NCI-H1694 treated with DMSO at 0.1 percent for 48 hours (cell line): Measurements from ENCODE around the gene PEPD.

Experiments used
- DNase-seq: peaks from one replicate; lab custom pipeline; 2025; lab: John Stamatoyannopoulos, UW

The PEPD gene

DNA sequence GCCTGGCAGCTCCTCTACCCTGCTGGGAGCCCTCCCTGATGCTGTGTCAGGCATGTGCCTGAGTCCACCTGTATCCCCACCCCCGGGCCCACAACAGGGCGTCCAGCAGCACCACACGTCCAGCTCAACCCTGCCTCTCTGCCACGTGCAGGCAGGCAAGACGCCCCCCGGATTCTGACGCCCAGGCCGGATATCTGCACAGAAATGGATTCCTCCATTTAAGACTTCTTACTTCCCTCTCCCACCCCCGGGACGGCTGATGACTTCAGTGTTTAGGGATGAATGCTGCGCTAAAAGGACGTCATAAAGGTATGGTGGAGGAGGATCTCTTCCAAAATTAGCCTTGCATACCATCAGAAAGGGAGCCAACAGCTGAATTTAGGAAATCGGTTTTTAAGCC, 10.2 kb downstream of the PEPD start:
- no peak for DNase-seq

DNA sequence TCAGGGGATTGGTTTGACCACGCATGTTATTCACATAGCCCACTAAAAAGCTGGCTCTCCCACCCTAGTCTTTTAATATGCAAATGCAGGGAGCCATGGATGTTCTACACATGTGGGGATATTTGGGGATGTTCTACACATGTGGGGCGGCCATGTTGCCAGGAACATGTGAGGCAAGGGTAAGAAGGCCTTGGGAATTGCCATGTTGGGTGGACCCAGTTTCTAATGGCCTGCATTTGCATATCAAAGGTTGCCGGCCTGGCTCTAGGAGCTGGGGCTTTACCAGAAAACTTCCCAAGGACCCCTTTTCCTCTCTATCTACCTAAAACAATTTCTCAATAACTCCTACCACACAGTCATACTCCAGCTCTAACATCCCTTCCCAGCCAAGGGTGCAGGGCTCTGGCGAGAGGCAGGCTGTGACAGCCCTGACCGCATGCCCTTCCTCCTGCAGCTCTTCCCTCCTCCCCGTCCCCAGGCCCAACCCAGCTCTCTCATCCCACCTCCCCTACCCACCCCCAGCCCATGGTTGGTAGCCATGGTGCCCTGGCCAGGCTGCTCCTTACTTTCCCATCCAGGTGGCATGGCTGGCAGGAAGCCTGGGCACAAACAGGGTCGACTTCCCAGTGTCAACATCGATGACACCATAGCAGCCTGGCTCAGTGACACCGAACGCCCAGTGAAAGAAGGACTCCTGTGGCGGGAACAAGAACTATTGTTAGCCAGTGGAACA, 11.0 kb downstream of the PEPD start:
- no peak for DNase-seq

DNA sequence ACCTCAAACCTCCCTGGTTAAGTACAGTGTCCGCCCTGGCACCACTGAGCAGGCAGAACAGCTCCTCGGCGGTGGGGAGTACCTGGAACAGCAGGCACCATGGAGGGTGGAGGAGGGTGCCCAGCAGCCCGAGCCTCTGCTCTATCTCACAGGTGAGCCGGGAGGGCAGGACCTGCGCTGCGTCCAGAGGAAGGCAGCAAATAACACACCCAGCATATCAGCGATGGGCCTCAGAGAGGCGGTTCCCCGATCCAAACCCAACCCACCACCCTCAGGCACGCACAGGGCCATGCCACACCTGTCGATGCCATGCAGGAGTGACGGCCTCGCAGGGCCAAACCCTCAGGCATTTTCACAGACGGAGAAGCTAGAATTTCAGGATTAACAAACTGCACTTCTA, 11.8 kb downstream of the PEPD start:
- DNase-seq = no peak

DNA sequence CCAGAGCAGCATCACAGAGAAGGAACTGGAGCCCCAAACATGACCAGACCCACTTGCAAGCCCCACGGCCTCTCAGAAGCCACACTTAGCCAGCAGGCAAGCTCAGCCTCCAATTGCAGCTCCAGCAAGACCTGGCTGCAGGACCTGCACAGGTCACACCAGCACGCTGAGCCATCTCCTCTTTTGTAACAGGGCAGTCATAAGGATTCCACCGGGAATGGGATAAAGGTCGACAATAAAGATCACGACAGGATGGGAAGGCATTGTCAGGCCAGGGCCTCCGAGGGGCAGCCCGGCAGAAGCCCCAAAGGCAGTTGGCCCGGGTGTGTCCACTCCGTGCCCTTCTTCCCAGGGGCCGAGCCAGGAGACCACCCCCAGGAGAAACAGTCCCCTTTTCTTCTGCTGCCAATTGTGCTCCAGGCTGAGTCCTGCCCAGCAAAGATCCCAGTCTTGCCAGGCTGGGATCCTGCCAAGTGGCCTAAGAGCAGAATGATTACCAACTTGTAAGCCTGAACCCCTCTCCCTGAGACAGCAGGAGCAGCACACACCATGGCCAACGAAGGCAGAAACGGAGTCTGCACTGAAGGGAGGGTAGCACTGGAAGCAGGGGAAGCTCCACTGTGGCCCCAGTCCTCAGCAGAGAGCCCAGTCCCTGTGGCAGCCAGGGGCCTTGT, 12.5 kb downstream of the PEPD start:
- DNase-seq = no peak

DNA sequence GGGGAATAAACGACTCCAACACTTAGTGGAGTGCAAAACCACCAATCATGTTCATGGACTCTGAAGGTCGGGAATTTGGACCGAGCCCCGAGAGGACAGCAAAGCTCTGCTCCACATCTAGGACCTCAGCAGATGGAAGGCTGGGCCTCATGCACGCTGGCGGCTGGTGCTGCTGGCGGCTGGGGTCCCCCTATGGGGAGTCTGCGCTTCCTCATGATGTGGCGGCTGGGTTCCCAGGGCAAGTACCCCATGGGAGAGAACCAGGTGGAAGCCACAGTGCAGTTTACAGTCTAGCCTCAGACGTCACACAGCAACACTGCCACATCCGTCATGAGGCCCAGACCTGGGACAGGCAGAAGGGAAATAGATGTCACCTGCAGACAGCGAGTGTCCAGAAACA, 13.2 kb downstream of the PEPD start:
- DNase-seq = no peak

DNA sequence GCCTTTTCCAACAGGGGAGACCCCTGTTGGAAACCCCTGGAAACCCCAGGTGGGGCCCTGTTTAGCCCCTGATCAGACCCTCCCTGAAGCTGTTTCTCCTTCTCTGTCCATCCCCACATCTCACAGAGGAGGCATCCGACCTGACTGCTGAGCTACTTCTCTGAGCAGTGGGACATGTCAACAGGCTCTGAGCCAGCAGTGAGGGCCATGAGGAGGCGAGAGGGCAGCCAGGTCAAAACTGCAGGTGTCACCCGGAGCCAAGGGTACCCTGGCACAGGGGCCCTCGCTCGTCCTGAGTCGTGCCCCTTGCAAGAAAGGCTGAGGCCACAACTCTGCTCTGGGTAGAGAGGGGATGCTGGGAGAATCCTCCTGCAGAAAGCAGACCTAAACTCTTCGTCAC, 13.6 kb downstream of the PEPD start:
- no peak for DNase-seq

DNA sequence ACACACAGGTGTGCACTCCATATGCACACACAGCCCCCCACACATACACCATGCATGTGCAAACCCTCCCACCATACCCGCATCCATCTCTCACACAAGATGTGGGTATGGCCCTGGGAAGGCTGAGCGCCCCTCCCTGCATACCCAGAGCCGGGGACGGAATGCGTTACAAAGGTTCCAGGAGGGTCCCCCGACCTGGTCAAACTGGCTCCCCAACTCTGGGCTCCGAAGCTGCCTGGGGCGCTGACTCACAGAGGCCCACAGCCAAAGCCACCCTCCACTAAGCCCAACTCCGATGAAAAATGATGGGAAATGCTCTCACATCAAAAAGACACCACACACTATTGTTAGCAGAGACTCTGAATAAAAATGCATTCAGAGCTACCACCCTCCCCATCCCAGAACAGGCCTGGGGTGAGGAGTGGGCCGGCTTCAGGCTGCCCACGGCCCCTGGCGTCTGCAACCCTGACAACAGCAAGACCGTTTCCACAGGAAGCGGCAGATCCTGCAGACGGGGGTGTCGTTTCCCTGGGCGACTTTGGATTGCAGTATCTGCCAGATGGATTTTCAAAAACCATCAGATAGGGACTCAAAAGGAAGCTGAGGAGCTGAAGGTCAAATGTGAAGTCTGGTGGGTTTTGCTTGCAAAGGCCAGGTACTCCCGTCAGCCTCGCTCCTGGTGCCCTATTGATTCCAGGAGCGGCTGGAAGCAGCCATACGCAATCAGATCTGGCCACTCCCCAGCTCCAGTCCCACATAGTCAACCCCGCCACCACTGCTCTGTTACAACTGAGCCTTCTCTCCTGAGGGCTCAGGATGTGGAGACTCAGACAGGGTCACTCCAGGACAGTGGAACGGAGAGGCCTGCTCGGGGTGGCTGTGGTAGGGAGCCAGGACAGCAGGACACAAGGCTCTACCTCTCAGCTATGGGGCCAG, 14.3 kb downstream of the PEPD start:
- no peak for DNase-seq

DNA sequence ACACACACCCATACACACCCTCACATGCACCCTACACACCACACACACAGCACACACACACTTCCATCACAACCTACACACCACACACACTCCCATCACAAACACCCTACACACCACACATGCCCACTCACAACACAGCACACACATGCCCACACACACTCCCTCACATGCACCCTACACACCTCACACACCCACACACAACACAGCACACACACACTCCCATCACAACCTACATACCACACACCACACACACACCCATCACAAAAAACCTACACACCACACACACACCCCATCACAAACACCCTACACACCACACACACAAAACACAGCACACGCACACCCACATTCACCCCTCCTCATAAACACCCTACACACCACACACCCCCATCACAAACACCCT, 15.1 kb downstream of the PEPD start:
- no peak for DNase-seq

DNA sequence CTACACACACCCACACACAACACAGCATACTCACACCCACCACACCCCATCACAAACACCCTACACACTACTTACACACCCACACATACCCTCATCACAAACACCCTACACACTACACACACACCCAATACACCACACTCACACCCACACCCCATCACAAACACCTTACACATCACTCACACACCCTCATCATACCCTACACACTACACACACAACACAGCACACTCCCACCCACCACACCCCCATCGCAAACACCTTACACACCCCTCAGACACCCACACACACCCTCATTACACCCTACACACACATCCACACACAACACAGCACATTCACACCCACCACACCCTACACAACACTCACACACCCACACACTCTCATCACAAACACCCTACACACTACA, 15.8 kb downstream of the PEPD start:
- no peak for DNase-seq

DNA sequence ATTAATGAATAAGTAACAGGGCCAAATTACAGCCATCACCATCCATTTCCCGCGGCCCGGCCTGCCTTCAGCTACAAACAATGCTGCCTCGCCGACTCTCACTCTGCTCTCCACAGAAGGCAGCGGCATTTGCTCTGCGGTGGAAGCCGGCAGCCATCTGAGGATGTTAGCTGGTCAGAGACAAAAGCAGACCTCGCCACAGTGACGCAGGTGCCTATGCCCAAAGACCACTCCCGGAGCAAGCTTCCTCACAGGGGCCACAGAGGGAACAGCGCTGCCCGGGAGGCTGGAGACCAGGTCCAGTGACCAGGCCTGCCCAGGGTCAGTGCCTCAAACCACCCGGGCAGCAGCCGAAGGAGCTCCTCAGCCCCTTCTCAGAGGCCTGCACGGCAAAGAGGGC, 16.4 kb downstream of the PEPD start:
- DNase-seq = no peak

DNA sequence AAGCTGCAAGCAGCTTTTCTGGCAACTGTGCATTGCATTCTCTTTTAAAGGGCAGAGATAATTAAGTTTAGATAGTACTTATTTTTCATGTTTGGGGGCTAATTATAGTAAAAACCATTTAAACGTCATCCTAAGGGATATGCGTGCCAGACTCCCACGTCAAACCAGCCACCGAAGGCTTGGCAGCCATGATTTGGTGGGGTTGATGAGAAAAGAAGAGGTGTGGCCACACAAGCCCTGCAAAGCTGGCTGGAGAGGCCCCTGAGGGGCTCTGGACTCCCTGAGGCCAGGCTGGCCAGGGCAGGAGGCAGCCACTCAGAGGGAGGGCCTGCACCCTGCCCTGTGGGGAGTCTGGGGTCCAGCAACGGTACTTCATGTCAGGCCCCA, 17.5 kb downstream of the PEPD start:
- no peak for DNase-seq

DNA sequence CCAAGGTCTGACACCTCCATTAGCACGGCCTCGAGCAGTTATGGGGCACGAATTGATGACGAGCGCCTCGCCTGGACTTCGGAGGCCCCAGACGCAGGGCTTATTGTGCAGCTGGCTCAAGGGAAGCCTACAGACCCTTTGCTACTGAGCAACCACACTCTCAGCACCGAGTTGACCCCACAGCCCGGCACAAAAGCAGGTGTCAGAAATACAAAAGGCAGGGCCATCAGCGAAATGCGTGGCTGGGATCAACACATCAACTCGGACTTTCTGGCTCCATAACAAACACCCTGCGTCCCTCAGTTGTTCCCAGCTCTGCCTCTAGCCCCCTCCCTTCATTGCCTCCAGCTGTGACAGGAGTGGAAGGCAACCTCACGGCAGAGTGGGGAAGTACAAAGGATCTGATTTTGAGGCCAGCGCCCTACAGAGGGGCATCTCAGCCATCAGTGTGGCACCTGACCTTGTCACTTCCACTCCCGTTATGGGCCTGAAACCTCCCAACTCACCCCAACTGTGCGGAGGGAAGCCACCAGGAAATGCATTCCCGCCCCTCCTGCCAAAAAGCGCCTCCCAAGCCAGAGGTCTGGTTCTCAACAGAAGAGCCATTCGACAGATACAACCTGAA, 18.0 kb downstream of the PEPD start:
- no peak for DNase-seq

DNA sequence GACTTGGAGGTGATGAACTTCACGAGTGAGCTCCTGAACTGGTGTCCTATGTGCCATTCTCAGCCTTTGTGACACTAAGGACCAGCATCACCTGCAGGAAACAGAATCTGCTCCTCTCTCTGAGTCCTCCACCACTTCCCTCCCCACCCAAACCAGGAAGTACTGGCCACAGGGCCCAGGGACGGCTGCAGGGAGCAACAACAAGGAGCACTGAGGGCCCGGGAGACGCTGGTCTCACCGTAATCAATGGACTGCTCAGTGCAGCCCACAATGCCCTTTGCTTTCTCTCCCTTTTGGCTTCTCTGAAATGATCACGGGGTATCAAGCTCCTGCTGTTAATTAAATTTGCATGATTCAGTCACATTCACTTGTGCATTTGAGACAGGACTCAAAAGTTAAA, 18.6 kb downstream of the PEPD start:
- no peak for DNase-seq

DNA sequence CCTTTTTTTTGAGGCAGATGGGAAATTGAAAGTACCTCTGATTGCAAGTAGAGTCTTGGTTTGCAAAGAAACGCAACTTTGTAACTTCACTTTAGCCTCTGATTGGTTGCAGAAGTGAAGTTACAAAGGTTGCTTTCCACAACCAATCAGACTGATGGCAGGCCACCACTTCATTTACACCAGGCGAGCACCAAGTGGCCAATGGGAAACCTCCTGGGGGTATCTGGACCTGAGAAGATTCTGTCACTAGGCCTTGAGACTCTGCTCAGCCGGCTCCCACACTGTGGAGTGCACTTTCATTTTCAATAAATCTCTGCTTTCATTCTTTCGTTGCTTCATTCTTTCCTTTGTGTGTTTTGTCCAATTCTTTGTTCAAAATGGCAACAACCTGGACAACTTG, 19.1 kb downstream of the PEPD start:
- DNase-seq = no peak

DNA sequence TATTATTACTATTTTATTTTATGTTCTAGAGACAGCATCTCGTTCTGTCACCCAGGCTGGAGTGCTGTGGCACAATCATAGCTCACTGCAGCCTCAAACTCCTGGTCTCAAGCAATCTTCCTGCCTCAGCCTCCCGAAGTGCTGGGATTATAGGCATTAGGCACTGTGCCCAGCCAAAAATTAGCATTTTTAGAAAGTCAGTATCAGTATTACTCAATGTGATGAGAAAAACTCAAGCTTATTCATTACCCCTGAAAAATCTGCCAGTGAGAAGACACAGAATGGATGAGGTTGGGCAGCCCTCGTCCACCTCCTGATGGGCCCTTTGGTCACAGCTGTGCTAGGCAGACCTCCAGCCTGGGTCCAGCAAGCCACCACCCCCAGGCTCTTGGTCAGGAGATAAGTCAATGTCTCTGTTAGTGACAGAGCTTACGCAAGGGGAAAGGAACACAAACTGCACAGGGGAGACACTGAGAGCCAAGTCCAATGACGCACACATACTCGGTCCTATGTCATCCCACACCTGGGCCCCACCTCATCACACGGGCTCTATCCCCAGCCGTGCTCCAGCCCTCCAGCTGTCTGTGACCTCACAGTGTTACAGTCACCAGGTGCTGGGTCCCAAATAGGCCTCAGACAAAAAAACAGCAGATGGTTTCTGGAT, 19.8 kb downstream of the PEPD start:
- DNase-seq = peak; percentile 49

DNA sequence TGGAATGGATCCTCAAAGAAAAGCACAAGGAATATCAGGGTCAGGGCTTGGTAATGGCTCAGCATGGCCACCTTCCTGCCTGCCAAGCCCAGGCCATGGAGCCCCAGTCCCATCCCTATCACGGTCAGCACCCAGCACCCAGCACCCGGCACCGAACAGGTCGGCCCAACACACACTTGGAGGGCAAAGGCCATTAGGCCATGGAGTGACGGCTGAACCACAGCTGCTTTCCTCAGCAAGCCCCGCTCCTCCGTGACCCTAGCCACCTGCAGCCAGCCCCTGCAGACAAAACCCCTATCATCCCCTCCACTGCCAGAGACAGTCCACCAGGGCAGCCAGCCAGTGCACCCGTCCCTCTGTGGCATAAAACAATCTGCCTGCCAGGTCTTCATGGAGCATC, 20.6 kb downstream of the PEPD start:
- DNase-seq = no peak

DNA sequence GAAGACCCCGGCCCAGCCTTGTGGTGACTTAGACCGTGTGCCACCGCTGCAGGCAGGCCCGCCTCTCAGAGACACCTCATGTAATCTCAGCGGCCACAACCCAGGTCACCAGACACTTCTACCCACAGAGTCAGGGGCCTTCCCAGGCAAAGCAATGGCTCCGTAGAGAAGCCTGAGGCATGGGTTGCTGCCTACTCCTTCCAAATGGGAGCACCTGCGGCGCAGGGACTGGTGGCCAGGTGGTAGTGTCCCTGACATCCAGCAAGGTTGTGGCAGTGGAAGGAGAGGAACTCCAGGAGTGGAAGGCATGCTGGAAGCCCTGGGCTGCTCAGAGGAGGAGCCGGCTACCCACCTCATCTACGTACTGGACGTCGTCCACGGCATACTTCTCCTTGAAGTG, 21.0 kb downstream of the PEPD start:
- no peak for DNase-seq

DNA sequence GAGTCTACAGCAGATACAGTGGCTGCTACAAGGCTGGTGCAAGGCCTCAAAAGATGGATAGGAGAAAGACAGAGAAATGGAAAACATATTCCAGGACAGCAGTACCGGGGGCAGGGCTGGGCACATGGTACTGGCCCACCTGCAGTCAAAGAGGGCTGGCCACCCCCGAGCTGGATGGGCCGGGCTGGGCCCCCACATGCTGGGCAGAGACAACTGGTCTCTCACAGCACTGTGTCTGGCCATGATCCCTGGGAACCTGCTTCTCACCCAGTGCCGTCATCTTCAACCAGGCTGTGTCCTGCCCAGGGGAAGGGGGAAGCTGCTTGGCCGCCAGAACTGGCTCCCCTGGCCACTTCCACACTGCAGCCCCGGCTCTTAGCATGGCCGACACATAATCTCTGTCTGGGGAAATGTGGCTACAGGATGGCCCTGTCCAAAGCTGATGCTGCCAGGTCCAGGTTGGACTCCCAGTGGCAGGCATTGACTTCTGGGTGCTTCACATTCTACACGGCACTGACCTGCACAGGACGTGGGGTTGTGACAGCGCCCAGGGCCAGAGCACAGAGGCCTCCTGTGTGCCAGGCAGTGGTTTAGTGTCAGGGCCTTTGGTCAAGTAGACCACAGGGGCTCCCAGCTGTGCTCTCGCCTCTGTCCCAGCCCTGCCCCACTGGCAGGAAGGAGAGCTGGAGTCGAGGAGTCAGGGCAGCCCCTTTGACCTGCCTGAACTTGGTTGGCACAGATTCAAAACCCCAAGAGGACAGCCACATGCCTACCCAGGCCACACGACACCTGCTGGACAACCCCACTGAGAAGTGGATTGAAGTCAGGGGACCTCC, 21.7 kb downstream of the PEPD start:
- no peak for DNase-seq

DNA sequence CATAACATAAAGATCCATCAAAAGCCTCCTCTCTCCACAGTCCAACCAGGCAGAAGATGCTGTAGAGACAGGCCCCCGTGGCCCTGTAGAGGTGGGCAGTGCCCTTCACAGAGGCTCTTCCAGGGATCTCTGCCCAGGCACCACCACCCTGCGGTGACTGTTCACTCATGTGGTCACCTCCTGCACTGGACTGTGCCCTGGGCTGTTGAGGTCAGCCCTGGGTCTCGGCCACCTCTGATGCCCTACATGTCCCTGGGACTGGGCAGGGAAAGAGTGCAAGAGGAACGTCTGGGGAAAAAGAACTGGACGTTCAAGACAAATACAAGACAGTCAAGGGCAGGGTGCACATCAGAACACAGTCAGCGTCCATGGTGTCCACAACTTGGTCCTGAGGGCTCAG, 22.3 kb downstream of the PEPD start:
- DNase-seq = no peak

DNA sequence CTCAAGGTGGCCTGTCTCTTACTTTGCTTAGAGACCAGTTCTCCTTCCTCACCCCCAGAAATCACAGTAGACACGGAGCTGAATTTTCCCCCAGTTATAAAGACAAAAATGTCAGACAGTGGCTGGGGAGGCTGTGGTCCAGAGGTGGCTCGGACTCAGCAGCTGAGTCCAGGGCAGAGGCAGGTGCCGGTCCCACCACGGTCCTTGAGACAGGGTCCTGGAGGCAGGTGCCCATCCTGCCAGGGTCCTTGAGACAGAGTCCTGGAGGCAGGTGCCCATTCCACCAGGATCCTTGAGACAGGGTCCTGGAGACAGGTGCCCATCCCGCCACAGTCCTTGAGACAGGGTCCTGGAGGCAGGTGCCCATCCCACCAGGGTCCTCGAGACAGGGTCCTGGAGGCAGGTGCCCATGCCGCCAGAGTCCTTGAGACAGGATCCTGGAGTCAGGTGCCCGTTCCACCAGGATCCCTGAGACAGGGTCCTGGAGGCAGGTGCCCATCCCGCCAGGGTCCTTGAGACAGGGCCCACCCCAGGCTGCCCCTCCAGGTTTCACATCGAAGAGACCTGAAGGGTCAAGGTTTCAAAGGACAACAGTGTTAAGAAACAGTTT, 23.1 kb downstream of the PEPD start:
- no peak for DNase-seq

DNA sequence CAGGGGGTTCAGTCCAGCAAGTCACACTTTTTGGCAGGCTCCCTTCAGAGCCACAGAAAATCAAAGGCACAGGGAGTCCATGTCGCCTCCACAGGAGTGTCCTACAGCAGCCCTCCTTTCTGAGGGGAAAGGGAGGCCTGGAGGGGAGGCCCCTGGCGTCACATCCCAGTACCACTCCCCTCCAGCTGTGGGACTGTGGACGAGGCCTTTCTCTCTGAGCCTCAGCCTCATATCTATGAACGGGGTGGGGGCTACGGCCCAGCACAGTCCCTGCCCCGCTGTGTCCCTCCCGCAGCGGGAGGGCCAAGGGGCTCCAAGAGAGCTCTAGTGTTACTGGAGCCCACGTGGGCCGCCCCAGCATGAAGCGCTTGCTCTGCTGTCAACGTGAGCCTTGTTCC, 23.8 kb downstream of the PEPD start:
- DNase-seq = no peak
